Measurements from ENCODE around the gene TNS3.

Gene TNS3

DNA sequence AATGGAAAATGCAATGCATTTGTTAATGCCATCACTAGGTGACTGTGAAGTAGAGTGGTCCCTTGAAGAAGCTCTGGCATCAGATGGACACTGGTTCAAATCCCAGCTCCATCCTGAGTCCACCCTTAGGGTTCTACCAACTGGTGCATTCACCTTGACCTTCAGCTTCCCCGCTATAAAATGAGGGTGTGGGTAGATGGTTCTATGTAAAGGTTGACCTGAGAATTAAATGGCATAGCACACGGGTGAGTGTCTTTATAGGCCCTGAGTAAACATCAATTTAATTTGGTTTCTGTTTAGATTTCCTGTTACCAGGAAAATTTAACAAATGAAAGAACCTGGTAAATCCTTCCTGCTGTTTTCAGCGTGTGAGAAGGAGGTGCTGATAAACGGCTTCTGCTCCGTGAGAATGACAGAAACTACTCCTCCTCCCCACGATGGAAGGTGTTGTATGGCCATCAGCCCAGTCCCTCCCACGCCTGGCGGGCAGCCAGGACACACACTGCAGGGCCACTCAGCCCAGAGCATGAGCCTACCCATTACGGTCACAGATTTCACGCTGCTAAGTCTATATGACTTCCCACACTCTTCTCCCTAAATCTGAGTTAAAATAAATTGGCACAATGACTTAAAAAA lies 210.1 kb downstream of the TNS3 start:
- no peak for DNase-seq (ENCODE audit: extremely low read depth, low read depth)
- TF ChIP-seq, protein P1, sequence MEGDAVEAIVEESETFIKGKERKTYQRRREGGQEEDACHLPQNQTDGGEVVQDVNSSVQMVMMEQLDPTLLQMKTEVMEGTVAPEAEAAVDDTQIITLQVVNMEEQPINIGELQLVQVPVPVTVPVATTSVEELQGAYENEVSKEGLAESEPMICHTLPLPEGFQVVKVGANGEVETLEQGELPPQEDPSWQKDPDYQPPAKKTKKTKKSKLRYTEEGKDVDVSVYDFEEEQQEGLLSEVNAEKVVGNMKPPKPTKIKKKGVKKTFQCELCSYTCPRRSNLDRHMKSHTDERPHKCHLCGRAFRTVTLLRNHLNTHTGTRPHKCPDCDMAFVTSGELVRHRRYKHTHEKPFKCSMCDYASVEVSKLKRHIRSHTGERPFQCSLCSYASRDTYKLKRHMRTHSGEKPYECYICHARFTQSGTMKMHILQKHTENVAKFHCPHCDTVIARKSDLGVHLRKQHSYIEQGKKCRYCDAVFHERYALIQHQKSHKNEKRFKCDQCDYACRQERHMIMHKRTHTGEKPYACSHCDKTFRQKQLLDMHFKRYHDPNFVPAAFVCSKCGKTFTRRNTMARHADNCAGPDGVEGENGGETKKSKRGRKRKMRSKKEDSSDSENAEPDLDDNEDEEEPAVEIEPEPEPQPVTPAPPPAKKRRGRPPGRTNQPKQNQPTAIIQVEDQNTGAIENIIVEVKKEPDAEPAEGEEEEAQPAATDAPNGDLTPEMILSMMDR (IDR thresholded peaks at IDR 0.05; ENCODE audit: low read depth, low read length): no peak

DNA sequence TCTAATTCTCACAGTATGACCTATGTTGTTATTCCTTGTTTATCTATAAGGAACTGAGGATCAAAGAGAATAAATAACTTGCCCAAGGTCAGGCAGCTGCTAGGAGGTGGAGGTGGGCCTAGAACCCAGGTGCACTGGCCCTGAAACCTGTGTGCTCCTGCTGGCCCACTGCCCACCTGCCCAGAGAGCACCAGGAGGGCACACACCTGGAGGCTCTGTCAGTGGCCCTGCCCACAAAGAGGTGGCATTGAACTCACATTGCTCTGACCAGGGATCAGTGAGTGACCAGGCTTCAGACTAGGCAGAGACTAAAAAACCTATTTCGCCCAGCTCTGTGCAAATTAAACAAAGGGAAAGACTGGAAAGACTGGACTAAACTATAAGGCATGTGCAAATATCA lies 210.6 kb downstream of the TNS3 start:
- no peak for DNase-seq (ENCODE audit: extremely low read depth, low read depth)
- TF ChIP-seq, protein P1 (IDR thresholded peaks at IDR 0.05; ENCODE audit: low read depth, low read length): no peak

DNA sequence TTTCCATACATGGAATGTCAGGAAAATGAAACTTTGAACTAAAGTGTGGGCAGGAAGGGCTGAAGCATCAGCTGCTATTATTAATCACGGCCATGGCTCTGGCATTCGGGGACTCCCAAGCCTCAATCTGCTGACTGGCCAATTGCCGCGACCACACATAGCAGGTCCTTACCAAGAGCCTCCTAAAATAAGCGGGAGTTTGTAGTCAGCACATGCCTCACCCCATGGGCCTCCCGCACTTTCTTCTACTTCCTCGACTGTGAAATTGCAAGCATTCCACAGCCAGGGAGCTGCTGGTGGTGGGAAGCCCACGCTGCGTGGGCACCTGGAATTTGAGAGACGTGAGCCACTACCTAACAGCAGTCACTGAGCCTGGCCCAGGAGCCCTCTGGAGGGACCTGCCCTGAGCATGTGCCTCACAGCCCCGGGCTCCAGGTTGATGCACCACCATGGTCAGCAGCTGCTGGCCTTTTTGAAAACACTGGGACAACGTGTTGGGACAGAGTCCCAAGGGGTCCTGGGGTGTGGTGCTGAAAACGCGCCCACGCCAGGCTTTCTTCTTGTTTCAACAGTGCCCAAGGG lies 211.4 kb downstream of the TNS3 start:
- TF ChIP-seq, protein P1 (IDR thresholded peaks at IDR 0.05; ENCODE audit: low read depth, low read length): no peak
- no peak for DNase-seq (ENCODE audit: extremely low read depth, low read depth)

DNA sequence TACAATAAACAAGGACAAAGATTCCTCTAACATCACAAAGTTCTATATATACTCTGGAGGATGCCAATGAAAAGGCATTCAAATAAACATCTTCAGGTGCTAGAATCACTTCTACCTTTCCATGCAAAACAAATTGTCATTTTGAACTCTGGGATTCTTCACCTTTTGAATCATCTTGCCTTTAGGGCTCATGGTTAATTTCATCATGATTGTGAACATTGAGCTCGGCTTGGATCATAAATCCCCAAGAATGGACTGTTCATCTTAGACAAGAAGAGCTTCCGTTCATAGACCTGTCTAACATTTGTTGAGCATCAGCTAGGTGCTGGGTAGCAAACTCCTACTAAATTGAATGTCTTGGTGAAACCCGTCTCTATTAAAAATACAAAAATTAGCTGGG lies 212.2 kb downstream of the TNS3 start:
- DNase-seq (ENCODE audit: extremely low read depth, low read depth): no peak
- TF ChIP-seq, protein P1 (IDR thresholded peaks at IDR 0.05; ENCODE audit: low read depth, low read length): no peak

DNA sequence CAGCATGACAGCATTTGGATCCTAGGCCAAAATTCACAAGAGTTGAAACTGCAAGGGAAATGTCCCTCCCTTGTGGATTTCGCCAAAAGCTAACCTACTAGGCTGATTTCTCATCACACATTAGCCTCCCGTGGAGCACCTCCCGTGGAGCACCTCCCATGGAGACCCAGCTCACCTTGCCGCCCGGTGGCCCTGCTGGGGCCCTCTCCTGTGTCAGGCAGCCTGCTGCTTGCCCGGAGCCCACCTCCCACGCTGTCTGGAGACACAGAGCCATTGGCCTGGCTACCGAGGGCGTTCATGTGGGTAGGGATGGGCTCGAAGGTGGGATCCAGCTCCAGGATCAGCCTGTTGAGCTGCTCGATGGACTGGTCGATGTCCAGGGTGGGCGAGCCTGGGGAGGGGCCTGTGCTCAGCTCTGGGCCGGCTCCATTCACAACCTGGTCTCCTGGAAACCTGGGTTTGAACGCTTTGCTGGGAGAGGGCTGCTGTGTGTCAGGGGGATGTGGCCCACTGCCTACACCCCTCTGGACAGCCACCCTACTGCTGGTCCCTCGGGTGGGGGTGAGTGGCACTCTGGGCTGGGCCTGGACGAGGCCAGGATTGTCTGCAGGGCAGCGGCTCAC lies 213.6 kb downstream of the TNS3 start:
- TF ChIP-seq, protein P1 (IDR thresholded peaks at IDR 0.05; ENCODE audit: low read depth, low read length): no peak
- DNase-seq (ENCODE audit: extremely low read depth, low read depth): no peak

DNA sequence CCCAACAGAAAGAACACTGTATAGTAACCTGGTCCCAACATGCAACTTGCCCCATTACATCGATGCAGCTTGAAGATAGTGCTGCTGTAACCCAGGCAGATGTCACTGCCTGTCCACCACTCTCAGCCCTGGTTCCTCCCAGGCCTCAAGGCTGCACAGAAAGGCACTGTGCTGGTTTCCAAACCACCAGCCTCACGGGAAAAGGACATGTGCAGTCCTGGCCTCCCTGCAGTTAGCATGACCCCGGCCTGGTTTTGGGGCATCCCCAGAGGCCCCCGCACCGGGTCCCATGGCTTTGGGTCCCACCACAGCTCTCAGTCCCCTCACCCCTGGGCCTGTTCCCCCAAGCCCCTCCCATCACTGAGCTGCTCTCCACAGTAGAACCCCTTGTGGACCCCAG lies 214.5 kb downstream of the TNS3 start:
- DNase-seq (ENCODE audit: extremely low read depth, low read depth): no peak
- TF ChIP-seq, protein P1 (IDR thresholded peaks at IDR 0.05; ENCODE audit: low read depth, low read length): no peak

DNA sequence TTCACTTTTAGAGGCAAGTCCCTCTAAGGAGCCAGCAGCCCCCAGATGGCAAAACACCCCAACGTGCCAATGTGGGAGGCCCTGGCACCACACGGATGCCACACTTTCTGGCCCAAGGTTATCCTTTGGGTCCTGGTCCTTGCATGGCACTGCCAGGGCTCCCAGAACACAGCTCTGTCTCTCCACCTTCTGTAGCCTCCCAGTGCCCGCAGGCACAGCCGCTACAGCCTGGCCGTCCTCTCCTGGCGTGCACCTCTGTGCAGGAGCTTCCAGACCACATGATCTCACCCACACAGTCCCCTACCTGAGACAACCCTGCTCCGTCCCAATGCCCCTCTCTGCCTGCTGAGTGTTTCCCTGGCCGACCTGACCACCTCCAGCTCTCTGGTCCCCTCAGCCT lies 215.0 kb downstream of the TNS3 start:
- DNase-seq (ENCODE audit: extremely low read depth, low read depth): no peak
- TF ChIP-seq, protein P1 (IDR thresholded peaks at IDR 0.05; ENCODE audit: low read depth, low read length): no peak

Data from AG09319 (cell line).